GM13976 (cell line): ENCODE measurements around the gene GGT6.

Experiments
- DNase-seq: peaks from one replicate; pipeline ENCODE4 v3.0.0; 2012; ENCODE audit warnings: low spot score
- CTCF ChIP-seq: IDR thresholded peaks from 2 replicates; pipeline ENCODE4 v1.5.1; 2012; ENCODE audit warnings: borderline replicate concordance, mild to moderate bottlenecking; ENCODE audit not compliant: insufficient read depth; ENCODE audit errors: extremely low read depth, missing control alignments, control extremely low read depth
- in situ Hi-C: fragments of 300-500 bp; cut with MboI; formaldehyde crosslinking; loops from one replicate; pipeline ENCODE4 v1.12.0; 2022; ENCODE audit warnings: low sequenced_read_pairs, mixed read lengths, inconsistent platforms; ENCODE audit not compliant: unreplicated experiment

The GGT6 gene

GRCh38 chr17:4536259-4536741, 24.1 kb downstream of the GGT6 start:
- no peak for TF ChIP-seq CTCF
- in situ Hi-C loops: no loop called here
- no peak for DNase-seq

- in situ Hi-C loops: no loop called here
- DNase-seq: no peak
- no peak for TF ChIP-seq CTCF
Observed at GRCh38 chr17:4535667-4536258, 24.6 kb downstream of the GGT6 start.

- no peak for TF ChIP-seq CTCF
- in situ Hi-C loops: no loop called here
- no peak for DNase-seq
Observed at GRCh38 chr17:4534928-4535666, 25.3 kb downstream of the GGT6 start.

- no peak for TF ChIP-seq CTCF
- no peak for DNase-seq
- in situ Hi-C loops: no loop called here
Observed at GRCh38 chr17:4534515-4534914, 25.9 kb downstream of the GGT6 start.

- no peak for DNase-seq
- no peak for TF ChIP-seq CTCF
- in situ Hi-C loops: no loop called here
Observed at GRCh38 chr17:4533523-4534504, 26.6 kb downstream of the GGT6 start.

- DNase-seq: no peak
Observed at GRCh38 chr17:4532860-4533522, 27.4 kb downstream of the GGT6 start.

More at GRCh38 chr17:4532860-4533522, 27.4 kb downstream of the GGT6 start:
- no peak for TF ChIP-seq CTCF
- in situ Hi-C loops: no loop called here
